ENCODE results near the gene MTSS2.

DNA sequence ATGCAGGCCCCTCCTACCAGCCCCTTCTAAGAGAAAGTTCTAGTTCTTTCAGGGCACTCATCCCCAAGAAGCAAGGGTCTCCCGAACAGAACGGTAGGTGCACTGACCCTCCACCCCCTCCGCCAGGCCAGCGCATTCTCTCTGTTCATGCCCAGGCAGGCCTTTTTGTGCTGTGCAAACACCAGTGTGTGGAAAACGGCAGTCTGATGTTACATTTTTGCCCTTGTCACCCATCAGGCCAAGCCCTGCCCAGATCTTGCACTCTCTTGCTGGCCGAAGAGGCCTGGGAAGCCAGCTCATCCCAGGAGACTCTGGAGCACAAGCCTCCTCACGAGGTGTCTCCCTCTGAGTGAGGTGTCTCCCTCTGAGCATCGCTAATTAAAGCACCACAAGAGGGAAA, 16.1 kb upstream of the MTSS2 start:
- TF ChIP-seq EZH2 (IDR thresholded peaks at IDR 0.05; ENCODE audit: borderline replicate concordance) (no peak), EZH2phosphoT487 (IDR thresholded peaks at IDR 0.05; ENCODE audit: low read depth, severe bottlenecking, unreplicated experiment) (no peak)
- TF ChIP-seq, protein P1, sequence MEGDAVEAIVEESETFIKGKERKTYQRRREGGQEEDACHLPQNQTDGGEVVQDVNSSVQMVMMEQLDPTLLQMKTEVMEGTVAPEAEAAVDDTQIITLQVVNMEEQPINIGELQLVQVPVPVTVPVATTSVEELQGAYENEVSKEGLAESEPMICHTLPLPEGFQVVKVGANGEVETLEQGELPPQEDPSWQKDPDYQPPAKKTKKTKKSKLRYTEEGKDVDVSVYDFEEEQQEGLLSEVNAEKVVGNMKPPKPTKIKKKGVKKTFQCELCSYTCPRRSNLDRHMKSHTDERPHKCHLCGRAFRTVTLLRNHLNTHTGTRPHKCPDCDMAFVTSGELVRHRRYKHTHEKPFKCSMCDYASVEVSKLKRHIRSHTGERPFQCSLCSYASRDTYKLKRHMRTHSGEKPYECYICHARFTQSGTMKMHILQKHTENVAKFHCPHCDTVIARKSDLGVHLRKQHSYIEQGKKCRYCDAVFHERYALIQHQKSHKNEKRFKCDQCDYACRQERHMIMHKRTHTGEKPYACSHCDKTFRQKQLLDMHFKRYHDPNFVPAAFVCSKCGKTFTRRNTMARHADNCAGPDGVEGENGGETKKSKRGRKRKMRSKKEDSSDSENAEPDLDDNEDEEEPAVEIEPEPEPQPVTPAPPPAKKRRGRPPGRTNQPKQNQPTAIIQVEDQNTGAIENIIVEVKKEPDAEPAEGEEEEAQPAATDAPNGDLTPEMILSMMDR (IDR thresholded peaks at IDR 0.05; ENCODE audit: poor library complexity), result no peak

Data from hepatocyte (in vitro differentiated cells).